ENCODE measurements around the gene PRR9. TPM values are rescaled to one million over a fixed set of nuclear protein-coding genes. Genes with fewer than 3 reads are reported as not detected.
"Not testable (repeated sequence)": the region's sequence is repeated elsewhere in the genome, so short reads cannot be mapped to it uniquely, and the experiment has no call there.

PRR9 gene
- total and polyA plus RNA-seq, 9 donors = 0.13 to 1.3 TPM; not detected in 7

GRCh38 chr1:153180556-153180955, 36.8 kb upstream of the PRR9 start:
- intact Hi-C loops (cut with DNase I) = no loop called here
- H3K27ac ChIP-seq = no peak overlapping the region
- H3K27me3 ChIP-seq = no peaks in the 10 kb centered on the region
- WGBS, 3 donors = 86 to 87% (median 87%) methylated on average over 4 of the region's 4 CpGs
- no peaks in the 10 kb centered on the region for H3K36me3 ChIP-seq
- no peak for DNase-seq
- no peak for TF ChIP-seq POLR2A (IDR thresholded peaks at IDR 0.05)
- H3K9me3 ChIP-seq = no peaks in the 10 kb centered on the region
- no peak overlapping the region for H3K4me3 ChIP-seq
- H3K4me1 ChIP-seq (ENCODE audit: insufficient read depth) = no peaks in the 10 kb centered on the region

DNA sequence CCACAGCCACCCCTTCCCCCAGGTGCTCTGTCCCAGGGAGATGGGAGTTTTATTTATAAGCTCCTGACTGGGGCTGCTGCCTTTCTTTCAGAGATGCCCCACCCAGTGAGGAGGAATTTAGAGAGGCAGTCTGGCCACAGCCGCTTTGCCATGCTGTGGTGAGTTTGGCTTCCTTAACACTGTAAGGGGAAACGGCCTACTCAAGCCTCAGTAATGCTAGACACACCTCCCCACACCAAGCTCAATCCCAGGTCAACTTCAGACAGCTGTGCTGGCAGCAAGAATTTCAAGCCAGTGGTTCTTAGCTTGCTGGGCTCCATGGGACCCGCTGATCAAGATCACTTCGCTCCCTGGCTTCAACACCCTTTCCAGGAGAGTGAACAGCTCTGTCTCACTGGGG, 29.1 kb upstream of the PRR9 start:
- intact Hi-C loops (cut with DNase I) = not testable (repeated sequence)

GRCh38 chr1:153190373-153190772, 27.0 kb upstream of the PRR9 start:
- 15 to 16% (median 16%) methylated on average over 3 of the region's 3 CpGs for WGBS, 3 donors
- Histone ChIP-seq H3K4me3 (no peak overlapping the region), H3K9me3 (no peaks in the 10 kb centered on the region), H3K4me1 (ENCODE audit: insufficient read depth) (no peaks in the 10 kb centered on the region), H3K27me3 (no peaks in the 10 kb centered on the region), H3K36me3 (no peaks in the 10 kb centered on the region), H3K27ac (no peak overlapping the region)
- TF ChIP-seq, protein P1, sequence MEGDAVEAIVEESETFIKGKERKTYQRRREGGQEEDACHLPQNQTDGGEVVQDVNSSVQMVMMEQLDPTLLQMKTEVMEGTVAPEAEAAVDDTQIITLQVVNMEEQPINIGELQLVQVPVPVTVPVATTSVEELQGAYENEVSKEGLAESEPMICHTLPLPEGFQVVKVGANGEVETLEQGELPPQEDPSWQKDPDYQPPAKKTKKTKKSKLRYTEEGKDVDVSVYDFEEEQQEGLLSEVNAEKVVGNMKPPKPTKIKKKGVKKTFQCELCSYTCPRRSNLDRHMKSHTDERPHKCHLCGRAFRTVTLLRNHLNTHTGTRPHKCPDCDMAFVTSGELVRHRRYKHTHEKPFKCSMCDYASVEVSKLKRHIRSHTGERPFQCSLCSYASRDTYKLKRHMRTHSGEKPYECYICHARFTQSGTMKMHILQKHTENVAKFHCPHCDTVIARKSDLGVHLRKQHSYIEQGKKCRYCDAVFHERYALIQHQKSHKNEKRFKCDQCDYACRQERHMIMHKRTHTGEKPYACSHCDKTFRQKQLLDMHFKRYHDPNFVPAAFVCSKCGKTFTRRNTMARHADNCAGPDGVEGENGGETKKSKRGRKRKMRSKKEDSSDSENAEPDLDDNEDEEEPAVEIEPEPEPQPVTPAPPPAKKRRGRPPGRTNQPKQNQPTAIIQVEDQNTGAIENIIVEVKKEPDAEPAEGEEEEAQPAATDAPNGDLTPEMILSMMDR (IDR thresholded peaks at IDR 0.05) = no peak
- TF ChIP-seq POLR2A (IDR thresholded peaks at IDR 0.05) (no peak), EP300 (IDR thresholded peaks at IDR 0.05) (no peak)
- DNase-seq = no peak
- intact Hi-C loops (cut with DNase I) = no loop called here

More for the DNA sequence above, 29.1 kb upstream of the PRR9 start:
- not testable (repeated sequence) for H3K4me1 ChIP-seq (ENCODE audit: insufficient read depth); H3K9me3 ChIP-seq; H3K27me3 ChIP-seq; H3K36me3 ChIP-seq; H3K27ac ChIP-seq; H3K4me3 ChIP-seq; DNase-seq
- WGBS, 3 donors = 83 to 97% (median 94%) methylated on average over 4 of the region's 4 CpGs

DNA sequence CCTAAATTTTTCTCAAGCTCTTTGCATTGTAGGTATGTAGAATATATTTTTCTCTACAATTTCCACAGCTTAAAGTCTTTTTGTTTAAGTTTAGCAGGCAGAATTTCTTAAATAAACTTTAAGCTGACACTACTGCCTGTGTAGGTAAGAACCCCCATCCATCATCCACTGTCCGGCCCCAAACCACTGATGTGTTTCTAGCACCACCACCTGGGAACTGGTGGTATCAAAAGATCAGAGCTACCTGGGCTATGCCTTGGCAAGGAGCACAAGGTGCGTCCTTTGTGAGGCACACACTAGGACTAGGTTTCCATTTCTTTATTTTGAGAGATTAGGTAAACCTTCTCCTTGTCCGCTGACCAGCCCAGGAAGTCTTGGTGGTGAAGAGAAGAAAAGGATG, 24.7 kb upstream of the PRR9 start:
- Histone ChIP-seq H3K27me3 (no peaks in the 10 kb centered on the region), H3K36me3 (no peaks in the 10 kb centered on the region), H3K4me3 (no peak overlapping the region), H3K27ac (no peak overlapping the region), H3K4me1 (ENCODE audit: insufficient read depth) (no peaks in the 10 kb centered on the region), H3K9me3 (no peaks in the 10 kb centered on the region)
- 86 to 90% (median 88%) methylated on average over 3 of the region's 3 CpGs for WGBS, 3 donors
- DNase-seq = no peak
- TF ChIP-seq EP300 (IDR thresholded peaks at IDR 0.05) (no peak), POLR2A (IDR thresholded peaks at IDR 0.05) (no peak)
- TF ChIP-seq, protein P1 (IDR thresholded peaks at IDR 0.05) = no peak
- intact Hi-C loops (cut with DNase I) = no loop called here

DNA sequence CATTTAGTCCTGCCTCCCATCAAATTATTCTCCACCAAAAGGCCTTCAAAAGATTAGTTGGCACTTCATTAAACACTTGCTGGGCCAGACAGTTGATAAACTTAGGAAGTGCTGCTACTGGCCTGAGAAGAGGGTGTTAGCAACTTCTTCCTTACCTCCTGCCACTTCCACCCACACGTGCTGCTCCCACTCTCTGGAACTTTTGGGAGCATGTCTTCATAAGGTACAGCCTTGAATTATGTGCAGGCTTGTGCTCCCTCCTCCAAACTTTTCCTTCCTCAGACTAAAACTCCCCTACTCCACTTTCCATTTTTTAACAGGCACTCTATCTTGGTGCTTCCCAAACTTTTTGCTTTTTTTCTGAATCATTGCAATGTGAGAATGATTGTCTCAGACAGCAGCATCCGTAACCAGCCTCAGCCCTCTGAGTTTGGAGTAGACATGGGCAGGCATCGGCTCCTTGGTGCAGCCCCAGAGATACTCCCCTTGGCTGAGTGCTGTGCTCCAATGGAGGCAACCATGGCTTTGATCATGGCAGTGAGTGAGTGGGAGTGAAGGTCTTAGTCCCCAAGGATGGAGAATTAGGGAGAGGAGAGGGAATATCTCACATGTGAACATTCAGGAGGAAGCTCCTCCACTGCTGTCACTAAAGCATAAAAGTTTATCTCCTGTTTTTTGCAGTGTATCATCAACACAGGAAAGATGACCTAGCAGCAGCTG, 22.9 kb upstream of the PRR9 start:
- Histone ChIP-seq H3K27ac (no peak overlapping the region), H3K27me3 (no peaks in the 10 kb centered on the region), H3K4me3 (no peak overlapping the region), H3K9me3 (no peaks in the 10 kb centered on the region), H3K4me1 (ENCODE audit: insufficient read depth) (peaks cover 3% of the 10 kb centered on the region), H3K36me3 (no peaks in the 10 kb centered on the region)
- WGBS, 3 donors = 36 to 53% (median 53%) methylated on average over 3 of the region's 3 CpGs
- TF ChIP-seq POLR2A (IDR thresholded peaks at IDR 0.05) (no peak), EP300 (IDR thresholded peaks at IDR 0.05) (no peak)
- DNase-seq = no peak
- intact Hi-C loops (cut with DNase I) = no loop called here

GRCh38 chr1:153195216-153195615, 22.2 kb upstream of the PRR9 start:
- DNase-seq = no peak
- peaks cover 3% of the 10 kb centered on the region for H3K4me1 ChIP-seq (ENCODE audit: insufficient read depth)
- WGBS, 3 donors = 89 to 93% (median 90%) methylated on average over 4 of the region's 4 CpGs
- H3K27me3 ChIP-seq = no peaks in the 10 kb centered on the region
- H3K4me3 ChIP-seq = no peak overlapping the region
- no peak overlapping the region for H3K27ac ChIP-seq
- TF ChIP-seq POLR2A (IDR thresholded peaks at IDR 0.05) = no peak
- no peaks in the 10 kb centered on the region for H3K9me3 ChIP-seq
- intact Hi-C loops (cut with DNase I) = no loop called here
- no peaks in the 10 kb centered on the region for H3K36me3 ChIP-seq
